ENCODE results near the gene CYREN.
"Not testable (repeated sequence)": the region's sequence is repeated elsewhere in the genome, so short reads cannot be mapped to it uniquely, and the experiment has no call there.

Gene CYREN

DNA sequence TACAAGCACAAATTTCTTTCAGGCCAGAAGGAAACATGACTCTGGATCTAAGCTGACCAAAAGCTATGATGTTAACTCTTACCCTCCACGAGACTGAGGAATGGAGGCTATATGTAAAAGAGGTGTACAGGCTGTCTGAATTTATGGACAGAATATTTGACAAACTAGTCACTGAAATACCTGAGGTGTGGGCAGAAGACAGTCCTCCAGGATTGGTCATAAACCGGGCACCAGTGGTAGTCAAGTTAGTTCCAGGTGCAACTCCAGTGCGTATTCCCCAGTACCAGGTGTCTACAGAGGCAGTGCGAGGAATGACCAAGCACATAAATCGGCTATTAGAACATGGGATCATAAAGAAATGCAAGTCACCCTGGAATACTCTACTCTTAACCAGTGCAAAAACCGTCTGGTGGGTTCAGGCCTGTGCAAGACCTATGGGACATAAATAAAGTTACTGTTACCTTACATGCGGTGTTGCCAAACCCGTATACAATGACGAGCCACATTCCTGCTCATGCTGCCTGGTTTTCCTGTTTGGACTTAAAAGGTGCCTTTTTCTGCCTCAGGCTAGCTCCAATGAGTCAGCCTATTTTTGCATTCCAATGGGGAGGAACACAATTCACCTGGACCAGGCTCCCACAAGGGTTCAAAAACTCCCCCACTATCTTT lies 6.7 kb upstream of the CYREN start:
- DNase-seq (ENCODE audit: low read depth in 2 of 2) = no peak

DNA sequence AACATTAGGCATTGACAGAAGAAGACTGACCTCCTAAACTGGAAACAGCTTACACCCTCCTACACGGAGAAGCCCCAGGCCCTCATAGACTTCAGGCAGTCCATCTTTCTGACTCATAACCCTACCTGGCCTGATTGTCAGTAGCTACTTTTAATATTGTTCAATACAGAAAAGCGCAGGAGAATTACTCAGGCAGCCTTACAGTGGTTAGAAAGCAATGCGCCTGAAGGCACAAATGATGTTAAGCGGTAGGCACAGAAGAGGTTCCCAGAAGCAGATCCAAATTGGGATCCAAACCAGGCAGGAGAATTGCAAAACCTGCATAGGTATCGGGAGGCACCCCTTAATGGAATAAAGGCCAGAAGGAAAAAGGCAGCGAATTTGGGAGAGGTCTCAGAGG lies 5.4 kb upstream of the CYREN start:
- DNase-seq (ENCODE audit: low read depth in 2 of 2) = no peak

- DNase-seq (ENCODE audit: low read depth in 2 of 2) = no peak
Measured at GRCh38 chr7:135174941-135175340, 4.4 kb upstream of the CYREN start.

GRCh38 chr7:135173916-135174315 lies 3.4 kb upstream of the CYREN start:
- not testable (repeated sequence) for DNase-seq (ENCODE audit: low read depth in 2 of 2)

- DNase-seq (ENCODE audit: low read depth in 2 of 2) = not testable (repeated sequence)
Measured at GRCh38 chr7:135171581-135172291, 1.2 kb upstream of the CYREN start.

DNA sequence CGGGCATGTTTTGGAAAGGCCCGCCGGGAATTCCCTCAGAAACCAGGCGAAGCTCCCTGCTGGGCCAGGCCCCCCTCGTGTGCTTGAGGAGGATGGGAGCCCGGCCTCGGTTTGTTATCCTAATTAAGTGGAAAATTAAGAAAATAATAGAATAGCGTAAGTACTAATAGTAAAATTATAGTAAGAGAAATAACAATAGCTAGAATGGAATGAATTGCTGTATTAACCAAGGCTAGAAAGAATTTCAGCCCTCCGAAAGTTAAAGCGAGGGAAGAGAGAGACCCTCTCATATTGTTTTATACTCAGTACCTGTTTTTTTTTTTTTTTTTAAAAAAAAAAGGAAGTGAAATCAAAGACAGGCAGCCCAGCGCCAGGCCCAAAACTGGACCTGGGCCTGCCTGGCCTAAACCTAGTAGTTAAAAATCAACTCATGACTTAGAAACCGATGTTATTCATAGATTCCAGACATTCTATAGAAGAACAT lies 533 bp upstream of the CYREN start:
- DNase-seq (ENCODE audit: low read depth in 2 of 2) = not testable (repeated sequence)

DNA sequence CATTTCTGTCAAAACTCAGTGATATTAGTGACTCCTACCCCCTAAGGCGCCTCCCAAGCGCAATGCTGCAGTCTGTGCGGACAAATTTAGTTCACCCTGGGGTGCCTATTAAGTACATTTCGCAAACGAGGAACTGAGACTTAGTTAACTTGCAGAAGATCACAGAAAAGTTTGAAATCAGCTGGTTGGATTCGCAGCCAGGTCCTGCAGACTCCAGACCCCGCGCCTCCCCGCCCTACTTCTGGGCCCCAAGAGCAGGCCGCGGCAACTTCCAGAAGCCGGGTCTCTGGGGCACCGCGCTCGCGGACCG lies 588 bp downstream of the CYREN start:
- DNase-seq (ENCODE audit: low read depth in 2 of 2) = no peak

GRCh38 chr7:135169141-135169963 lies 1.2 kb downstream of the CYREN start:
- peak; percentile 59 to 60 for DNase-seq (ENCODE audit: low read depth in 2 of 2)

DNA sequence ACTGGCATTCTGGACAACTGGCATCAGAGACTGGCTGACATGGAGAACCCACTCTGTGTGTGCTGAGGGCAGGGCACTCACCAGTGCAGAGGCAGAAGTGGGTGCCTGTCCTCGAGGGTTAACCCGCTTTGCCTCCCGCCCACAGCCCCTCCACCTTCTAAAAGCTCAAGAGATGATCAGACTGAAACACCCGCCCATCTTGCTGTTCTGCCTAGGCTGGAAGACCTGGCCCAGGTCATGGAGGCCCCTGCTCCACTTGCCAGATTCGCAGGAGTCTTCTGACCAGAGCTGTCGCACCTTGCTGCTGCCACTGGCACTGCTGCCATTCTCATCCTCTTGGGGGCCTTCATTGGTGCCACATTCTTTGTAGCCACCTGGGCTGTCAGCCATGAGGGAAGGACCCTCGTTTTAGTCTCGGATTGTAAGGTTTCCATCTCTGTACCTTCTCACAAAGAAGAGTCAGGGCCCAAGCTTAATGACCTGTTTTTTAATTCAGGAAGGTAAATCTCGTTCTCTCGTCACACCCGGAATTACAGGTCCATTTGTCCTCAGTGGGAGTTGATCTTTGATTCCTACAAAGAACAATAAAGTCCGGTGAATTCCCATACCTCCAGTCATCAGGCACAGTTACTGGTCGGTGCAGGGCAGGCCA lies 1.9 kb downstream of the CYREN start:
- no peak for DNase-seq (ENCODE audit: low read depth in 2 of 2)

DNA sequence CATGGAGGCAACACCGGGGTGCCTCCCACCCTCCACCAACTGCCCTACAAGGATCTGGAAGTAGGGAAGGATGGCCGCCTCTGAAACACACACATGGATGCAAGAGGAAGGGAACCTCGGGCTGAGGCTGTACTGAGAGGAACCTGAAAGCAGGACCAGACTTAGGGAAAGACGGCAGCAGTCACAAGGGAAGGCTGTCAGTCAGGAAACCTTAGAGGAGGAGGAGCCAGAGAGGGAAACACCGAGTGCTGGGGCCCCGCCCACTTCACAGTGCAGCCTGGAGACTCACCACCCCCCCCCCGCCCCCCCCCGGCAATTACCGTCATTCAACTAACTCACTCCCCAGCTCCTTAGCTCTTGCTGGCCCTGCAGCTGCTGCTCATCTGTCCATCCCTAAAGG lies 2.5 kb downstream of the CYREN start:
- no peak for DNase-seq (ENCODE audit: low read depth in 2 of 2)

GRCh38 chr7:135167365-135167917 lies 3.1 kb downstream of the CYREN start:
- DNase-seq (ENCODE audit: low read depth in 2 of 2) = no peak

DNA sequence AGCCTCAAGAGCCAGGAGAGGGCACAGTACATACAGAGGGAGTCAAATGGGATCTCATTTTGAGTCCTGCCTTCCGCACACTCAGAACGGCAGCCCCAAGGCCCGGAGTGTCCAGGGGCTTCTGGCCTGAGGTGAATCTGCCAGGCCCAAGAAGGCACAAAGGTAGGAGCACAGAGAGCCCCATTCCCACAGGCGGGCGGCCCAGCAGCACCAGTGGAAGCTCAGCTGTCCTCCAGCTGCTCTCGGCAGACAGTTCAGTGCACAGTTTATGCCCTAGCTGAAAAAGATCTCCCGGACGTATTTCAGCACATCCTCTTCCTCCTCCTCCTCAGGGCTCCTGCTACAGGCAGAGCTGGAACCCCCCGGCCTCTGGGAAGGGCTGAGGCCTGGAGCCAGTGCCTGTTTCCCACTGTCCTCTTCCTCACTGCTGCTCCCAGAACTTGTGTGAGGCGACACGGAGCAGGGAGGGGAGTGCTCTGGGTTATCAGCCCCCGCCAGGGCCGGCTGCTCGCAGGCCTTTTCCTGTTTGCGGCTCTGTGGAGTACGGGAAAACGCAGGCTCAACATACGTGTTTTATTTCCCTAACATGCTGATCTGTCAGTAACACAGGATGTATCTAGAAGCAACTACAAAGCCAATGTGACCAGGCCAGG lies 4.0 kb downstream of the CYREN start:
- DNase-seq (ENCODE audit: low read depth in 2 of 2) = no peak

DNA sequence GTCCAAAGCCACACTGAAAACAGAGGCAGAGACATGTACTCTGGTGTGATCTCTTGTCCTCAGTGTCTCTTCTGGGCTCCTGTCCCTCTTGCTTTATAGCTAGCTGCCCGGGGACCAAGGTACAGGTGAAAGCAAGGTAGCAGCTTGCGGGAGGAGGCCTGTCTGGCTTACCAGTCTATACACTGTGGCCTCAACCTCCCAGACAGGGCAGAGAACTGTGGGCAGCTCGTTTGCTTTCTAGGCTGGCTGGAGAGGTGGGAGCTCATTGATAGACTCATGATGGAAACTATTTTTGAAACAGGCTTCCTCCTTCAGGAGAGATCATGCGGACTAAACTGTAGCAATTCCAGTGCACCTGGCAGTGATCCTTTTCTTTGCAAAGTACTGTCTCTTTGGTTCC lies 4.6 kb downstream of the CYREN start:
- no peak for DNase-seq (ENCODE audit: low read depth in 2 of 2)

- no peak for DNase-seq (ENCODE audit: low read depth in 2 of 2)
Measured at GRCh38 chr7:135164357-135165061, 6.0 kb downstream of the CYREN start.

DNA sequence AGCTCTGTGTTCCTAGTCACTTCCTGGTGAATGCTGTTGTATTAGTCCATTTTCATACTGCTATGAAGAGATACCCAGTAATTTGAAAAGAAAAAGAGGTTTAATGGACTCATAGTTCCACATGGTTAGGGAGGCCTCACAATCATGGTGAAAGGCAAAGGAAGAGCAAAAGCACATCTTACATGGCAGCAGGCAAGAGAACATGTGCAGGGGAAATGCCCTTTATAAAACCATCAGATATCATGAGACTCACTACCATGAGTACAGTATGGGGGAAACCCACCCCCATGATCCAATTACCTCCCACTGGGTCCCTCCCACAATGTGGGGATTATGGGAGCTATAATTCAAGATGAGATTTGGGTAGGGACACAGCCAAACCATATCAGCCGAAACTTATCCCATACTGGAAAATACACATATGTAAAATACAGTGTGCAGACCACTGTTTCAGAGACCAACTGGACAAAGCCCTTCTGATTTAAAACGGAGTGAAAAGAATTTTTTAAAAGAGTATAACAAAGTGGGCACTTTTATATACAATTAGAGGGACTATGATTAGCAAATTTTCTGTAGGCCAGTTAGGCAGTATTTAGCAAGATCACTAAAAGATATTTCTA lies 8.0 kb downstream of the CYREN start:
- DNase-seq (ENCODE audit: low read depth in 2 of 2) = no peak

DNA sequence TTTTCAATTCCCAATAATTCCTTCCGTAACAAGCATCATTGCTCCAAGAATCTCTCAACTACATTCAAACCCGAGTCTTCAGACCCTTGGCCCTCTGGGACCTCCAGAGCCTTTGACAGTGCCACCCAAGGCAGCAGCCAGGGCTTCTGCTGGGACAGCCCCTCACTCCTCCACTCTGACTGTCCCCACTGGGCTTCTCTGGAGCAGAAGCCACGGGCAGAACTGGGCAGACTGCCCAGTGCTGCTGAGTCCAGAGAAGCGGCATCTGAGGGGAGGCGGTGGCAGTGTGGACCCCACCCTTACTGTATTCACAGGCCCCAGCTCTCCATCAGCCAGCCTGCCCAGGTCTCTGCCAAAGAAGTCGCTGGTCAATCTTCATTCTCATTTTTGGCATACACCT lies 8.8 kb downstream of the CYREN start:
- no peak for DNase-seq (ENCODE audit: low read depth in 2 of 2)

- DNase-seq (ENCODE audit: low read depth in 2 of 2) = no peak
Measured at GRCh38 chr7:135160858-135161653, 9.5 kb downstream of the CYREN start.

DNA sequence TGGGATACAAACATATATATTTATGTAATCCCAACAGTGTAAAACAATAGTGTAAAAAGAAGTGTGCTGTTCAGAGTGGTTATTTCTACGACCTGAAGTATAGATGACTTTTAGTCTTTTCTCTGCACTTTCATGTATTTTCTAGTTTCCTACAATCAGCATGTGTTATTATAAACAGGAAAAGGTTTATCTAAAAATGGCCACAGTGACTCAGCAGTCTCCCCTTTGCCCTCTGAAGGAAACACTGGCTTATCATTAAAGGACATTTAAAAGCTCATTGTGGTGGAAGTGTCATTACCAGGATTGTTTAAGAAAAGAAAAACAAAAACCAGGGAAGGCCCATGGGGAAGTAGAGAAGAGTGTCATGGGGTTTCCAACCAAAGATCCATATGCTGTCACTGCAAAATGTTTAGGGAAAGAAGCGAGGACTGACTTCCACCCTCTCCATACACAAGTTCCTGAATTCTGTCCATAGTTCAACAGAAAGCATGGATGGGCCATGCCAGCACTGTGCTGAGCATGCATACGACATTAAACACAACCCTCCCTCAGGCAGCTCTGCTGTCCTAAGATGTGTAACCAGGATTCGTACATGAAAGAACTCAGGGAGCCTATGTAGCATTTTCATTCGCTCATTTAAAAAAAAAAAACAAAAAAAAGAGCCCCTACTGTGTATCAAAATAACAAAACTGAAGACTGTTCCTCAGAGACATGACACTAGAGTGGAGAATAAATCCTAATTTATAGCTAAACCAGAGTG lies 10.2 kb downstream of the CYREN start:
- DNase-seq (ENCODE audit: low read depth in 2 of 2) = no peak

All from stimulated activated CD8-positive, alpha-beta memory T cell treated with anti-CD3 and anti-CD28 coated beads, Interleukin-2, amount 100 ng/mL, for 48 hours (primary cell).